ENCODE results near the gene UBE2Z.

The UBE2Z gene

GRCh38 chr17:48960834-48961515 is 52.8 kb downstream of the UBE2Z start:
- no peak for DNase-seq (ENCODE audit: low spot score)

- DNase-seq (ENCODE audit: low spot score): no peak
Measured at GRCh38 chr17:48961516-48962233, 53.5 kb downstream of the UBE2Z start.

- no peak for DNase-seq (ENCODE audit: low spot score)
Measured at GRCh38 chr17:48970224-48970623, 62.0 kb downstream of the UBE2Z start.

GRCh38 chr17:48970865-48971687 is 62.9 kb downstream of the UBE2Z start:
- DNase-seq (ENCODE audit: low spot score): no peak

- DNase-seq (ENCODE audit: low spot score): no peak
Measured at GRCh38 chr17:48972749-48973097, 64.5 kb downstream of the UBE2Z start.

- DNase-seq (ENCODE audit: low spot score): no peak
Measured at GRCh38 chr17:48973806-48974205, 65.6 kb downstream of the UBE2Z start.
